GM06990 (cell line): ENCODE results near the gene SCT.

Experiments
- DNase-seq: peaks from one replicate; pipeline ENCODE4 v3.0.0-alpha.2; 2011; ENCODE audit not compliant: insufficient read length; ENCODE audit errors: extremely low read depth
- H3K27me3 ChIP-seq: replicated peaks from 2 replicates; pipeline ENCODE4 v1.6.0; 2011; ENCODE audit warnings: low read length; ENCODE audit not compliant: control insufficient read depth, insufficient read depth
- H3K36me3 ChIP-seq: 2 replicates; pipeline ENCODE4 v1.5.1; 2011; ENCODE audit warnings: low read length; ENCODE audit not compliant: control insufficient read depth, insufficient read depth
- H3K4me3 ChIP-seq: replicated peaks from 2 replicates; pipeline ENCODE4 v1.5.1; 2011; ENCODE audit warnings: low read depth, mild to moderate bottlenecking, control low read depth, low read length
- TF ChIP-seq, protein P1 (sequence below): IDR thresholded peaks from 2 replicates; pipeline ENCODE4 v1.5.1; 2011; ENCODE audit warnings: low read length, control low read depth, mild to moderate bottlenecking, inconsistent platforms; ENCODE audit not compliant: insufficient read depth, poor library complexity, severe bottlenecking

Gene SCT

DNA sequence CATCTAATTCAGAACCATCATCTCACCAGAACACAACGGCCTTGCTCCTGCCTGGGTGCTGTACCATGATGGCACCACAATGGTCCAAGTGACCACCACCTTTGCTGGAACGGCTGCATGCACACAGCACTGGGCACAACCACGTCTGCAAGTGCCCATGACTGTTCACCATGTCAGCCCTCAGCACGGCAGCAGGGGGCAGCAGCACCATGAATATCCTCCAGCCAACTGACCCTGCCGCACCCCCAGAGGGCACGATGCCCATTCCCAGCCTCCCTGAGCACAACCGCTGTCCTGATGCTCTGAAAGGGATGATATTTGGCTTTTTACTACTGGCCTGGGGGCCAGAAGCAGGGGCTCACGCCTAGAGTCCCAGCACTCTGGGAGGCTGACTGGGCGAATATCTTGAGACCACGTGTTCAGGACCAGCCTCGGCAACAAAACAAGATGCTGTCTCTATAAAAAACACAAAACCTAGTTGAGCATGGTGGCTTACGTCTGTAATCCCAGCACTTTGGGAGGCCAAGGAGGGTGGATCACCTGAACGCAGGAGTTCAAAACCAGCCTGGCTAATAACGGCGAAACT is 35.8 kb upstream of the SCT start:
- H3K4me3 ChIP-seq: no peak overlapping the region
- TF ChIP-seq, protein P1, sequence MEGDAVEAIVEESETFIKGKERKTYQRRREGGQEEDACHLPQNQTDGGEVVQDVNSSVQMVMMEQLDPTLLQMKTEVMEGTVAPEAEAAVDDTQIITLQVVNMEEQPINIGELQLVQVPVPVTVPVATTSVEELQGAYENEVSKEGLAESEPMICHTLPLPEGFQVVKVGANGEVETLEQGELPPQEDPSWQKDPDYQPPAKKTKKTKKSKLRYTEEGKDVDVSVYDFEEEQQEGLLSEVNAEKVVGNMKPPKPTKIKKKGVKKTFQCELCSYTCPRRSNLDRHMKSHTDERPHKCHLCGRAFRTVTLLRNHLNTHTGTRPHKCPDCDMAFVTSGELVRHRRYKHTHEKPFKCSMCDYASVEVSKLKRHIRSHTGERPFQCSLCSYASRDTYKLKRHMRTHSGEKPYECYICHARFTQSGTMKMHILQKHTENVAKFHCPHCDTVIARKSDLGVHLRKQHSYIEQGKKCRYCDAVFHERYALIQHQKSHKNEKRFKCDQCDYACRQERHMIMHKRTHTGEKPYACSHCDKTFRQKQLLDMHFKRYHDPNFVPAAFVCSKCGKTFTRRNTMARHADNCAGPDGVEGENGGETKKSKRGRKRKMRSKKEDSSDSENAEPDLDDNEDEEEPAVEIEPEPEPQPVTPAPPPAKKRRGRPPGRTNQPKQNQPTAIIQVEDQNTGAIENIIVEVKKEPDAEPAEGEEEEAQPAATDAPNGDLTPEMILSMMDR: peak; percentile 86
- no peak for DNase-seq
- H3K36me3 ChIP-seq: peaks cover 14% of the 10 kb centered on the region
- no peaks in the 10 kb centered on the region for H3K27me3 ChIP-seq

DNA sequence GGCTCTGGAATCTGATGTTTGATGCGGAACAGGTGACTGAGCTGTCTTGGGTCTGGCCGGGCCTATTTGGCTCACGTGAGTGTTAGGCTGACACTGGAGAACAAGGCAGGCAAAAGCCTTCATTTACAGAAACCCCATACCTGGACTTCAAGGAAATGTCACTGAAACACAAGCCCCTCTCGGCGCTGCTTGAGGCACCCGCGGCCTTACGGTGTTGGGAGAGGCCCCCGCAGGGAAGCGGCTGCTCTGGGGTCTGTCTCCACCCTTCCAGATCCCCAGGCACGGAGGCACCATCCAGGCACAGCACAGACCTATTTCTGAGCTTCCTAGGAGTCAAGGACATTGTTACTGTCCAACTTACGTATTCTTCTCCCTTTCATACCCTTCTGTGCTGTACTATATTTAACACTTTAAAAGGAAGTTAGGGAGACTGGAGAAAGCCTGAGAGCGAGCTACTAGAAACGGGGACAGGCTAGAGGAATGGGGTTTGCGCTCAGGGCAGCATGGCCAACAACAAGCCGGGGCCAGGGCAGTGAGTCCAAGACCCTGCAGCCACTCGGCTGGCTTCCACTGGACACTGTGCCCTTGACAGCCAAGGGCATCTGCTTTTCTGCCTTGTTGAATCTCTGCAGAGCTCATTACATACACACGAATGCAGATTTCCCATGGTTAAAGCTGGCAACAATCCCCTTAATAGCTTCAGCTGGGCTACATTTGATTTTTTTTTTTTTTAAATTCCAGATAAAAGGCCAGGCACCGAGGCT is 33.9 kb upstream of the SCT start:
- H3K36me3 ChIP-seq: peaks cover 12% of the 10 kb centered on the region
- TF ChIP-seq, protein P1: no peak
- H3K27me3 ChIP-seq: no peaks in the 10 kb centered on the region
- H3K4me3 ChIP-seq: no peak overlapping the region
- no peak for DNase-seq

DNA sequence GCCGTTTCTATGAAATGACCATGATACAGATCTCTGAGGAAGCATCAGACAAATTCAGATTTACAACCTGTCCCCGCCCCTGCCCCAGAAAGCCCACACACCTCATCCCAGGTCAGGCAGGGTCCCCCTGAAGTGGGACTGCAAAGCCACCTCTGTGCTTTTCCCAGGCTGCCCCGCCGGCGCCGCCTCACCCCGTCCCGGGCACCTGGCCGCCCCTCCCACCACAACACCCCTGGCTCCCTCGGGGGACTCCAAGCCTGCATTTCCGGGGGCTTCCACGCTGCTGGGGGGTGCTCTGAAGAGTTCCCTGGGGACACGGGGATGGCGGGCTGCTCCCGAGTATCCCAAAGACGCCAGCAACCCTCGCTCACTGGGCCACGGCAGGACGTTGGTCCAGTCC is 33.3 kb upstream of the SCT start:
- DNase-seq: no peak
- H3K4me3 ChIP-seq: no peak overlapping the region
- peaks cover 10% of the 10 kb centered on the region for H3K36me3 ChIP-seq
- H3K27me3 ChIP-seq: no peaks in the 10 kb centered on the region
- TF ChIP-seq, protein P1: no peak

DNA sequence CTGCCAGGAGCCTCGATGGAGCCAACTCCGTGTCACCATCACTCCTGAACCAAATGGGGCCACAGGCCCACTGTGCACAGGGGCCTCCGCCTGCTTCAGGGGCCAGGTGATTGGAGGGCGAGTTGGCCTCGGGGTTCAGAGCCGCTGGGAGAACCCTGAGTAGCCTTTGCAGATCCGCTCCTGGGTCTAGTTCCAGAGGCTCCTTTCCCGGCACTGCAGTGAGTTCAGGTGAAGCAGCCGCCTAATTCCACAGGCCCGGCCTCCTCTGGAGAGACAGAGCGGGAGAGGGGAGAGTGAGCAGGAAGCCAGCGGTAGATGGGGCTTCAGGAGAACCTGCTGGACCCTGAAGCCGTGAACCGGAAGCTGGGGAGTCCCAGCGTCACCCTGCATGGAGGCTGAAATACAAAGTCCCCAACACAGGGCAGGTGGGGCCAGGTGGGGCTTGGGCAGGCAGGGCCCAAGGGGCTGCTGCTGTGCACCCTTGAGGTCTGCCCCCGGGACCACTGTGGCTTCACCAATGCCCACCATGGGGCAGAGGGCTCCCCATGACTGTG is 32.6 kb upstream of the SCT start:
- no peak for DNase-seq
- no peaks in the 10 kb centered on the region for H3K27me3 ChIP-seq
- H3K4me3 ChIP-seq: no peak overlapping the region
- peaks cover 10% of the 10 kb centered on the region for H3K36me3 ChIP-seq
- TF ChIP-seq, protein P1: no peak

DNA sequence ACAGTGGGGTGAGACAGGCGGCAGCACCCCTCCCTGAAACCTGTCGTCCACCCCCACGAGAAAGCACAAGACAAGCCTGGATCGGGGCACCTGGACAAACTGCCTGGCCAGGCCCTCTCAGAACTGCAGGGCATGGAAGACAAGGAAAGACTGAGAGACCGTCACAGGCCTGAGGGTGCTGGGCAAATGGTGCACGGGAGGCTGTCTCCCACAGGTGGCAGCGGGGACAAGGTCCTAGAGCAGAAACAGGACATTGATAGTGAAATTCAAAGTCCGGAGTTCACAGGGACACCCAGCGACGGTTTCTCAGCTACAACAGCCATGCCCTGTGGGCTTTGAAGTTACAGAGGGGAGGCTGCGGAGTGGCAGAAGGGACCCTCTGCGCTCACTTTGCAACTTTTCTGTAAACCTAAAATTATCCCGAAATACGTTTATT is 30.7 kb upstream of the SCT start:
- Histone ChIP-seq H3K4me3 (no peak overlapping the region), H3K36me3 (peaks cover 5% of the 10 kb centered on the region), H3K27me3 (no peaks in the 10 kb centered on the region)
- TF ChIP-seq, protein P1: no peak
- DNase-seq: no peak
